GM23338 (cell line): ENCODE measurements around the gene ZP2. TPM values are rescaled to one million over a fixed set of nuclear protein-coding genes. Genes with fewer than 3 reads are reported as not detected.

ENCODE experiments used
- ATAC-seq: fragments of 200-7000 bp; cut with Tn5 transposase; 3 replicates; pipeline ENCODE4 v1.9.1; 2020
- DNase-seq: peaks from one replicate; pipeline ENCODE4 v3.0.0-alpha.2; 2015; ENCODE audit warnings: low spot score
- H2AFZ ChIP-seq: fragments of 200-600 bp; sonication (generic); 2 replicates; pipeline ENCODE4 v1.8.0; 2016; ENCODE audit warnings: antibody characterized with exemption, mild to moderate bottlenecking, moderate library complexity
- H3F3A ChIP-seq: fragments of 200-600 bp; sonication (generic); replicated peaks from 2 replicates; pipeline ENCODE4 v1.8.0; 2017; ENCODE audit warnings: antibody characterized with exemption, mixed run types, low read depth
- H3K27ac ChIP-seq: fragments of 200-600 bp; sonication (generic); 2 replicates; pipeline ENCODE4 v1.6.1; 2016; ENCODE audit warnings: low read depth
- H3K27me3 ChIP-seq: fragments of 200-600 bp; sonication (generic); 2 replicates; pipeline ENCODE4 v1.8.0; 2016; ENCODE audit warnings: mild to moderate bottlenecking, mixed run types, moderate library complexity; ENCODE audit not compliant: insufficient read depth
- H3K36me3 ChIP-seq: fragments of 200-600 bp; sonication (generic); 2 replicates; pipeline ENCODE4 v1.8.0; 2016; ENCODE audit warnings: mild to moderate bottlenecking; ENCODE audit not compliant: insufficient read depth
- H3K4me1 ChIP-seq: fragments of 200-600 bp; sonication (generic); 2 replicates; pipeline ENCODE4 v1.8.0; 2016; ENCODE audit warnings: mild to moderate bottlenecking, moderate library complexity; ENCODE audit not compliant: insufficient read depth
- H3K4me2 ChIP-seq: fragments of 200-600 bp; sonication (generic); 2 replicates; pipeline ENCODE4 v1.7.1; 2017; ENCODE audit warnings: mixed run types
- H3K4me3 ChIP-seq: fragments of 200-600 bp; sonication (generic); 2 replicates; pipeline ENCODE4 v1.6.1; 2016; ENCODE audit warnings: mixed run types
- H3K79me2 ChIP-seq: fragments of 200-600 bp; sonication (generic); replicated peaks from 2 replicates; pipeline ENCODE4 v1.8.0; 2017; ENCODE audit warnings: mild to moderate bottlenecking; ENCODE audit not compliant: insufficient read depth
- H3K9me2 ChIP-seq: fragments of 200-600 bp; sonication (generic); 2 replicates; pipeline ENCODE4 v1.8.0; 2017; ENCODE audit not compliant: insufficient read depth
- H4K20me1 ChIP-seq: fragments of 200-600 bp; sonication (generic); replicated peaks from 2 replicates; pipeline ENCODE4 v1.8.0; 2017; ENCODE audit warnings: mild to moderate bottlenecking; ENCODE audit not compliant: insufficient read depth
- H3K27ac Mint-ChIP-seq: 2 replicates; pipeline ENCODE4 v1.8.0; 2020; ENCODE audit warnings: inconsistent platforms, mild to moderate bottlenecking, moderate library complexity, mixed read lengths
- H3K27me3 Mint-ChIP-seq: 3 replicates; pipeline ENCODE4 v1.8.0; 2022; ENCODE audit warnings: low read depth, mild to moderate bottlenecking, moderate library complexity, mixed read lengths, inconsistent platforms; ENCODE audit not compliant: insufficient read depth, poor library complexity
- H3K36me3 Mint-ChIP-seq: 3 replicates; pipeline ENCODE4 v1.8.0; 2021; ENCODE audit warnings: low read depth, mild to moderate bottlenecking, inconsistent platforms, moderate library complexity, mixed read lengths
- H3K4me1 Mint-ChIP-seq: 3 replicates; pipeline ENCODE4 v1.8.0; 2020; ENCODE audit warnings: mild to moderate bottlenecking, inconsistent platforms, mixed read lengths
- H3K4me3 Mint-ChIP-seq: 3 replicates; pipeline ENCODE4 v1.8.0; 2021; ENCODE audit warnings: moderate library complexity, mild to moderate bottlenecking, inconsistent platforms, mixed read lengths
- H3K9me3 Mint-ChIP-seq: 3 replicates; pipeline ENCODE4 v1.8.0; 2020; ENCODE audit warnings: moderate library complexity, mild to moderate bottlenecking, inconsistent platforms, mixed read lengths
- CREB1 ChIP-seq: fragments of 250-450 bp; sonication (Bioruptor Pico); IDR thresholded peaks from 2 replicates; pipeline ENCODE4 v1.5.0; 2020; ENCODE audit warnings: low read depth, mild to moderate bottlenecking, moderate library complexity
- EZH2 ChIP-seq: fragments of 200-600 bp; sonication (generic); IDR thresholded peaks from one replicate; pipeline ENCODE4 v1.8.0; 2017; ENCODE audit warnings: antibody characterized with exemption, mild to moderate bottlenecking, low read depth; ENCODE audit not compliant: unreplicated experiment
- EZH2phosphoT487 ChIP-seq: fragments of 200-600 bp; sonication (generic); IDR thresholded peaks from one replicate; pipeline ENCODE4 v1.8.1; 2018; ENCODE audit warnings: antibody characterized with exemption; ENCODE audit not compliant: unreplicated experiment
- NANOG ChIP-seq: IDR thresholded peaks from 2 replicates; pipeline ENCODE4 v1.6.1; 2016; ENCODE audit warnings: antibody characterized with exemption, borderline replicate concordance
- POLR2AphosphoS5 ChIP-seq: IDR thresholded peaks from 2 replicates; pipeline ENCODE4 v1.6.1; 2016; ENCODE audit warnings: antibody characterized with exemption, low read depth
- ZNF114 ChIP-seq: fragments of 250-450 bp; sonication (Bioruptor Pico); IDR thresholded peaks from 2 replicates; pipeline ENCODE4 v1.5.0; 2020; ENCODE audit warnings: mild to moderate bottlenecking, moderate library complexity
- ZNF331 ChIP-seq: fragments of 250-450 bp; sonication (Bioruptor Pico); IDR thresholded peaks from 2 replicates; pipeline ENCODE4 v1.5.0; 2020; ENCODE audit warnings: low read depth, mild to moderate bottlenecking, moderate library complexity
- polyA plus RNA-seq: library from polyadenylated mRNA; unstranded; fragments of >200 nt; fragmentation: Nextera tagmentation; extraction: Ambion mirVana; gene quantifications from 2 replicates; pipeline ENCODE4 v1.2.1, GENCODE V29; 2016
- total RNA-seq: library from RNA; depleted of rRNA; stranded (reverse); fragments of >200 nt; shearing (Covaris generic); gene quantifications from 2 replicates; pipeline ENCODE4 v1.2.3, GENCODE V29; 2014
- TF ChIP-seq, protein P1 (sequence below): IDR thresholded peaks from one replicate; pipeline ENCODE4 v1.6.1; 2018; ENCODE audit warnings: antibody characterized with exemption; ENCODE audit not compliant: unreplicated experiment
- TF ChIP-seq, protein P2 (sequence below), 2 experiments: fragments of 200-600 bp in 1 of 2; sonication (generic) in 1 of 2; conservative IDR thresholded peaks; 2 replicates each; pipeline versions ENCODE4 v1.5.1 to v1.6.1; 2016 to 2017; ENCODE audit warnings: antibody characterized with exemption in 2 of 2, low read depth in 2 of 2, mild to moderate bottlenecking in 2 of 2, moderate library complexity in 1 of 2
- TF ChIP-seq, protein P3 (sequence below): fragments of 250-450 bp; sonication (Bioruptor Pico); IDR thresholded peaks from 2 replicates; pipeline ENCODE4 v1.5.0; 2020; ENCODE audit warnings: mild to moderate bottlenecking, moderate library complexity

The ZP2 gene
- total and polyA plus RNA-seq, 2 experiments from 2014 or later = not detected

GRCh38 chr16:21235199-21235585, 23.8 kb upstream of the ZP2 start (continued):
- TF ChIP-seq, protein P1, sequence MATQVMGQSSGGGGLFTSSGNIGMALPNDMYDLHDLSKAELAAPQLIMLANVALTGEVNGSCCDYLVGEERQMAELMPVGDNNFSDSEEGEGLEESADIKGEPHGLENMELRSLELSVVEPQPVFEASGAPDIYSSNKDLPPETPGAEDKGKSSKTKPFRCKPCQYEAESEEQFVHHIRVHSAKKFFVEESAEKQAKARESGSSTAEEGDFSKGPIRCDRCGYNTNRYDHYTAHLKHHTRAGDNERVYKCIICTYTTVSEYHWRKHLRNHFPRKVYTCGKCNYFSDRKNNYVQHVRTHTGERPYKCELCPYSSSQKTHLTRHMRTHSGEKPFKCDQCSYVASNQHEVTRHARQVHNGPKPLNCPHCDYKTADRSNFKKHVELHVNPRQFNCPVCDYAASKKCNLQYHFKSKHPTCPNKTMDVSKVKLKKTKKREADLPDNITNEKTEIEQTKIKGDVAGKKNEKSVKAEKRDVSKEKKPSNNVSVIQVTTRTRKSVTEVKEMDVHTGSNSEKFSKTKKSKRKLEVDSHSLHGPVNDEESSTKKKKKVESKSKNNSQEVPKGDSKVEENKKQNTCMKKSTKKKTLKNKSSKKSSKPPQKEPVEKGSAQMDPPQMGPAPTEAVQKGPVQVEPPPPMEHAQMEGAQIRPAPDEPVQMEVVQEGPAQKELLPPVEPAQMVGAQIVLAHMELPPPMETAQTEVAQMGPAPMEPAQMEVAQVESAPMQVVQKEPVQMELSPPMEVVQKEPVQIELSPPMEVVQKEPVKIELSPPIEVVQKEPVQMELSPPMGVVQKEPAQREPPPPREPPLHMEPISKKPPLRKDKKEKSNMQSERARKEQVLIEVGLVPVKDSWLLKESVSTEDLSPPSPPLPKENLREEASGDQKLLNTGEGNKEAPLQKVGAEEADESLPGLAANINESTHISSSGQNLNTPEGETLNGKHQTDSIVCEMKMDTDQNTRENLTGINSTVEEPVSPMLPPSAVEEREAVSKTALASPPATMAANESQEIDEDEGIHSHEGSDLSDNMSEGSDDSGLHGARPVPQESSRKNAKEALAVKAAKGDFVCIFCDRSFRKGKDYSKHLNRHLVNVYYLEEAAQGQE = no peak
- no peak for TF ChIP-seq ZNF114 (CRISPR knock-in tag)
- TF ChIP-seq, protein P2, sequence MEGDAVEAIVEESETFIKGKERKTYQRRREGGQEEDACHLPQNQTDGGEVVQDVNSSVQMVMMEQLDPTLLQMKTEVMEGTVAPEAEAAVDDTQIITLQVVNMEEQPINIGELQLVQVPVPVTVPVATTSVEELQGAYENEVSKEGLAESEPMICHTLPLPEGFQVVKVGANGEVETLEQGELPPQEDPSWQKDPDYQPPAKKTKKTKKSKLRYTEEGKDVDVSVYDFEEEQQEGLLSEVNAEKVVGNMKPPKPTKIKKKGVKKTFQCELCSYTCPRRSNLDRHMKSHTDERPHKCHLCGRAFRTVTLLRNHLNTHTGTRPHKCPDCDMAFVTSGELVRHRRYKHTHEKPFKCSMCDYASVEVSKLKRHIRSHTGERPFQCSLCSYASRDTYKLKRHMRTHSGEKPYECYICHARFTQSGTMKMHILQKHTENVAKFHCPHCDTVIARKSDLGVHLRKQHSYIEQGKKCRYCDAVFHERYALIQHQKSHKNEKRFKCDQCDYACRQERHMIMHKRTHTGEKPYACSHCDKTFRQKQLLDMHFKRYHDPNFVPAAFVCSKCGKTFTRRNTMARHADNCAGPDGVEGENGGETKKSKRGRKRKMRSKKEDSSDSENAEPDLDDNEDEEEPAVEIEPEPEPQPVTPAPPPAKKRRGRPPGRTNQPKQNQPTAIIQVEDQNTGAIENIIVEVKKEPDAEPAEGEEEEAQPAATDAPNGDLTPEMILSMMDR (conservative IDR thresholded peaks at IDR 0.05; ENCODE audit: low read depth in 2 of 2) = no peak
- TF ChIP-seq POLR2AphosphoS5 = no peak
- no peak for TF ChIP-seq ZNF331 (CRISPR knock-in tag)
- no peak for TF ChIP-seq CREB1 (CRISPR knock-in tag)

GRCh38 chr16:21233521-21234150, 22.3 kb upstream of the ZP2 start, which contains the start of gene ANKS4B:
Gene ANKS4B, plus strand, starts transcription at chr16:21233699. Its CDS starts 39 bp downstream, at chr16:21233738.
- no peaks in the 10 kb centered on the region for H3K9me3 Mint-ChIP-seq
- no peaks in the 10 kb centered on the region for H3K27me3 Mint-ChIP-seq
- no peaks in the 10 kb centered on the region for H4K20me1 ChIP-seq
- ATAC-seq (no peak), DNase-seq (no peak)
- no peaks in the 10 kb centered on the region for H3K79me2 ChIP-seq
- no peak within 1 kb of the TSS for H3K4me3 Mint-ChIP-seq
- peaks cover 13% of the 10 kb centered on the region for H3K9me2 ChIP-seq
- no peak within 1 kb of the TSS for H3K27ac Mint-ChIP-seq
- no peak within 1 kb of the TSS for H3K4me3 ChIP-seq
- no peaks in the 10 kb centered on the region for H3K27me3 ChIP-seq
- no peak within 1 kb of the TSS for H3K27ac ChIP-seq
- H3F3A ChIP-seq = no peaks in the 10 kb centered on the region
- H3K4me2 ChIP-seq = no peak within 1 kb of the TSS
- H3K36me3 ChIP-seq = no peaks in the 10 kb centered on the region
- H2AFZ ChIP-seq = no peak within 1 kb of the TSS
- H3K4me1 ChIP-seq = no peaks in the 10 kb centered on the region
- no peaks in the 10 kb centered on the region for H3K4me1 Mint-ChIP-seq
- H3K36me3 Mint-ChIP-seq = no peaks in the 10 kb centered on the region
- TF ChIP-seq EZH2 = no peak
- no peak for TF ChIP-seq CREB1 (CRISPR knock-in tag)
- TF ChIP-seq NANOG = no peak
- no peak for TF ChIP-seq POLR2AphosphoS5
- TF ChIP-seq, protein P3, sequence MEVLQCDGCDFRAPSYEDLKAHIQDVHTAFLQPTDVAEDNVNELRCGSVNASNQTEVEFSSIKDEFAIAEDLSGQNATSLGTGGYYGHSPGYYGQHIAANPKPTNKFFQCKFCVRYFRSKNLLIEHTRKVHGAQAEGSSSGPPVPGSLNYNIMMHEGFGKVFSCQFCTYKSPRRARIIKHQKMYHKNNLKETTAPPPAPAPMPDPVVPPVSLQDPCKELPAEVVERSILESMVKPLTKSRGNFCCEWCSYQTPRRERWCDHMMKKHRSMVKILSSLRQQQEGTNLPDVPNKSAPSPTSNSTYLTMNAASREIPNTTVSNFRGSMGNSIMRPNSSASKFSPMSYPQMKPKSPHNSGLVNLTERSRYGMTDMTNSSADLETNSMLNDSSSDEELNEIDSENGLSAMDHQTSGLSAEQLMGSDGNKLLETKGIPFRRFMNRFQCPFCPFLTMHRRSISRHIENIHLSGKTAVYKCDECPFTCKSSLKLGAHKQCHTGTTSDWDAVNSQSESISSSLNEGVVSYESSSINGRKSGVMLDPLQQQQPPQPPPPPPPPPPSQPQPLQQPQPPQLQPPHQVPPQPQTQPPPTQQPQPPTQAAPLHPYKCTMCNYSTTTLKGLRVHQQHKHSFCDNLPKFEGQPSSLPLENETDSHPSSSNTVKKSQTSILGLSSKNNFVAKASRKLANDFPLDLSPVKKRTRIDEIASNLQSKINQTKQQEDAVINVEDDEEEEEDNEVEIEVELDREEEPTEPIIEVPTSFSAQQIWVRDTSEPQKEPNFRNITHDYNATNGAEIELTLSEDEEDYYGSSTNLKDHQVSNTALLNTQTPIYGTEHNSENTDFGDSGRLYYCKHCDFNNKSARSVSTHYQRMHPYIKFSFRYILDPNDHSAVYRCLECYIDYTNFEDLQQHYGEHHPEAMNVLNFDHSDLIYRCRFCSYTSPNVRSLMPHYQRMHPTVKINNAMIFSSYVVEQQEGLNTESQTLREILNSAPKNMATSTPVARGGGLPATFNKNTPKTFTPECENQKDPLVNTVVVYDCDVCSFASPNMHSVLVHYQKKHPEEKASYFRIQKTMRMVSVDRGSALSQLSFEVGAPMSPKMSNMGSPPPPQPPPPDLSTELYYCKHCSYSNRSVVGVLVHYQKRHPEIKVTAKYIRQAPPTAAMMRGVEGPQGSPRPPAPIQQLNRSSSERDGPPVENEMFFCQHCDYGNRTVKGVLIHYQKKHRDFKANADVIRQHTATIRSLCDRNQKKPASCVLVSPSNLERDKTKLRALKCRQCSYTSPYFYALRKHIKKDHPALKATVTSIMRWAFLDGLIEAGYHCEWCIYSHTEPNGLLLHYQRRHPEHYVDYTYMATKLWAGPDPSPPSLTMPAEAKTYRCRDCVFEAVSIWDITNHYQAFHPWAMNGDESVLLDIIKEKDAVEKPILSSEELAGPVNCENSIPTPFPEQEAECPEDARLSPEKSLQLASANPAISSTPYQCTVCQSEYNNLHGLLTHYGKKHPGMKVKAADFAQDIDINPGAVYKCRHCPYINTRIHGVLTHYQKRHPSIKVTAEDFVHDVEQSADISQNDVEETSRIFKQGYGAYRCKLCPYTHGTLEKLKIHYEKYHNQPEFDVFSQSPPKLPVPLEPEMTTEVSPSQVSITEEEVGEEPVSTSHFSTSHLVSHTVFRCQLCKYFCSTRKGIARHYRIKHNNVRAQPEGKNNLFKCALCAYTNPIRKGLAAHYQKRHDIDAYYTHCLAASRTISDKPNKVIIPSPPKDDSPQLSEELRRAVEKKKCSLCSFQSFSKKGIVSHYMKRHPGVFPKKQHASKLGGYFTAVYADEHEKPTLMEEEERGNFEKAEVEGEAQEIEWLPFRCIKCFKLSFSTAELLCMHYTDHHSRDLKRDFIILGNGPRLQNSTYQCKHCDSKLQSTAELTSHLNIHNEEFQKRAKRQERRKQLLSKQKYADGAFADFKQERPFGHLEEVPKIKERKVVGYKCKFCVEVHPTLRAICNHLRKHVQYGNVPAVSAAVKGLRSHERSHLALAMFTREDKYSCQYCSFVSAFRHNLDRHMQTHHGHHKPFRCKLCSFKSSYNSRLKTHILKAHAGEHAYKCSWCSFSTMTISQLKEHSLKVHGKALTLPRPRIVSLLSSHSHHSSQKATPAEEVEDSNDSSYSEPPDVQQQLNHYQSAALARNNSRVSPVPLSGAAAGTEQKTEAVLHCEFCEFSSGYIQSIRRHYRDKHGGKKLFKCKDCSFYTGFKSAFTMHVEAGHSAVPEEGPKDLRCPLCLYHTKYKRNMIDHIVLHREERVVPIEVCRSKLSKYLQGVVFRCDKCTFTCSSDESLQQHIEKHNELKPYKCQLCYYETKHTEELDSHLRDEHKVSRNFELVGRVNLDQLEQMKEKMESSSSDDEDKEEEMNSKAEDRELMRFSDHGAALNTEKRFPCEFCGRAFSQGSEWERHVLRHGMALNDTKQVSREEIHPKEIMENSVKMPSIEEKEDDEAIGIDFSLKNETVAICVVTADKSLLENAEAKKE (CRISPR knock-in tag) = no peak
- TF ChIP-seq EZH2phosphoT487 = no peak
